ENCODE measurements around the gene CAPN2. TPM values are rescaled to one million over a fixed set of nuclear protein-coding genes. Genes with fewer than 3 reads are reported as not detected.
A peak's percentile ranks its signal among the peaks of the same experiment; 100 is the strongest.

Gene CAPN2
- total RNA-seq, 1 donor from 2014 or later = 391 TPM

- Histone ChIP-seq H3K36me3 (ENCODE audit: insufficient read depth, low read length) (no peaks in the 10 kb centered on the region), H3K4me1 (ENCODE audit: insufficient read depth, low read length) (peaks cover 69% of the 10 kb centered on the region), H3K27ac (ENCODE audit: low read depth, low read length) (peak overlapping the region; percentile 96), H3K4me3 (ENCODE audit: insufficient read depth, low read depth, low read length) (peak overlapping the region; percentile 37), H3K27me3 (ENCODE audit: insufficient read depth, low read length) (no peaks in the 10 kb centered on the region), H4K20me1 (ENCODE audit: insufficient read depth, low read length) (no peaks in the 10 kb centered on the region), H3K9me3 (ENCODE audit: insufficient read depth, low read depth, low read length) (no peaks in the 10 kb centered on the region), H3K79me2 (ENCODE audit: insufficient read depth, low read length) (peaks cover 22% of the 10 kb centered on the region), H3K9ac (ENCODE audit: low read length) (peak overlapping the region; percentile 77), H3K4me2 (ENCODE audit: low read length) (peak overlapping the region; percentile 83), H2AFZ (ENCODE audit: low read depth, low read length) (no peak overlapping the region)
- TF ChIP-seq EZH2 (IDR thresholded peaks at IDR 0.05; ENCODE audit: insufficient read depth, low read length) (no peak), CTCF (IDR thresholded peaks at IDR 0.05; ENCODE audit: insufficient read depth, low read depth, low read length) (no peak)
- DNase-seq (ENCODE audit: low read depth) = peak; percentile 100
- peak; percentile 84 for FAIRE-seq
- no peaks in the 10 kb centered on the region for H3K9me3 Mint-ChIP-seq (ENCODE audit: unreplicated experiment)
- peak overlapping the region; percentile 93 for H3K27ac Mint-ChIP-seq (ENCODE audit: unreplicated experiment)
- H3K4me1 Mint-ChIP-seq (ENCODE audit: low read depth, unreplicated experiment) = peaks cover 57% of the 10 kb centered on the region
- no peaks in the 10 kb centered on the region for H3K27me3 Mint-ChIP-seq (ENCODE audit: low read depth, unreplicated experiment)
- peak overlapping the region; percentile 78 for H3K4me3 Mint-ChIP-seq (ENCODE audit: unreplicated experiment)
- H3K36me3 Mint-ChIP-seq (ENCODE audit: low read depth, unreplicated experiment) = no peaks in the 10 kb centered on the region
Observed at GRCh38 chr1:223707256-223708000, 4.9 kb upstream of the CAPN2 start.

- no peaks in the 10 kb centered on the region for H4K20me1 ChIP-seq (ENCODE audit: insufficient read depth, low read length)
- peak overlapping the region; percentile 77 for H3K9ac ChIP-seq (ENCODE audit: low read length)
- H3K4me3 Mint-ChIP-seq (ENCODE audit: unreplicated experiment) = peak overlapping the region; percentile 52
- H3K27ac Mint-ChIP-seq (ENCODE audit: unreplicated experiment) = peak overlapping the region; percentile 93
- H3K27me3 ChIP-seq (ENCODE audit: insufficient read depth, low read length) = no peaks in the 10 kb centered on the region
- H3K4me2 ChIP-seq (ENCODE audit: low read length) = peak overlapping the region; percentile 83
- DNase-seq (ENCODE audit: low read depth) = no peak
- peaks cover 53% of the 10 kb centered on the region for H3K4me1 Mint-ChIP-seq (ENCODE audit: low read depth, unreplicated experiment)
- no peak overlapping the region for H2AFZ ChIP-seq (ENCODE audit: low read depth, low read length)
- no peaks in the 10 kb centered on the region for H3K36me3 ChIP-seq (ENCODE audit: insufficient read depth, low read length)
- no peaks in the 10 kb centered on the region for H3K27me3 Mint-ChIP-seq (ENCODE audit: low read depth, unreplicated experiment)
- no peak for FAIRE-seq
- peak overlapping the region; percentile 96 for H3K27ac ChIP-seq (ENCODE audit: low read depth, low read length)
- no peaks in the 10 kb centered on the region for H3K9me3 Mint-ChIP-seq (ENCODE audit: unreplicated experiment)
- peaks cover 63% of the 10 kb centered on the region for H3K4me1 ChIP-seq (ENCODE audit: insufficient read depth, low read length)
- H3K4me3 ChIP-seq (ENCODE audit: insufficient read depth, low read depth, low read length) = peak overlapping the region; percentile 37
- TF ChIP-seq CTCF (IDR thresholded peaks at IDR 0.05; ENCODE audit: insufficient read depth, low read depth, low read length) = no peak
- TF ChIP-seq EZH2 (IDR thresholded peaks at IDR 0.05; ENCODE audit: insufficient read depth, low read length) = no peak
- H3K36me3 Mint-ChIP-seq (ENCODE audit: low read depth, unreplicated experiment) = no peaks in the 10 kb centered on the region
- no peaks in the 10 kb centered on the region for H3K9me3 ChIP-seq (ENCODE audit: insufficient read depth, low read depth, low read length)
- peaks cover 22% of the 10 kb centered on the region for H3K79me2 ChIP-seq (ENCODE audit: insufficient read depth, low read length)
Observed at GRCh38 chr1:223708001-223708359, 4.4 kb upstream of the CAPN2 start.

- Histone ChIP-seq H3K9ac (ENCODE audit: low read length) (no peak overlapping the region), H3K4me2 (ENCODE audit: low read length) (no peak overlapping the region), H3K4me3 (ENCODE audit: insufficient read depth, low read depth, low read length) (no peak overlapping the region), H3K27ac (ENCODE audit: low read depth, low read length) (peak overlapping the region; percentile 13), H4K20me1 (ENCODE audit: insufficient read depth, low read length) (peaks cover 4% of the 10 kb centered on the region), H3K36me3 (ENCODE audit: insufficient read depth, low read length) (no peaks in the 10 kb centered on the region), H3K9me3 (ENCODE audit: insufficient read depth, low read depth, low read length) (no peaks in the 10 kb centered on the region), H3K4me1 (ENCODE audit: insufficient read depth, low read length) (peaks cover 57% of the 10 kb centered on the region), H3K79me2 (ENCODE audit: insufficient read depth, low read length) (peaks cover 24% of the 10 kb centered on the region), H3K27me3 (ENCODE audit: insufficient read depth, low read length) (no peaks in the 10 kb centered on the region), H2AFZ (ENCODE audit: low read depth, low read length) (no peak overlapping the region)
- DNase-seq (ENCODE audit: low read depth) (no peak), FAIRE-seq (no peak)
- peaks cover 3% of the 10 kb centered on the region for H3K36me3 Mint-ChIP-seq (ENCODE audit: low read depth, unreplicated experiment)
- no peak overlapping the region for H3K4me3 Mint-ChIP-seq (ENCODE audit: unreplicated experiment)
- no peaks in the 10 kb centered on the region for H3K27me3 Mint-ChIP-seq (ENCODE audit: low read depth, unreplicated experiment)
- no peak for TF ChIP-seq CTCF (IDR thresholded peaks at IDR 0.05; ENCODE audit: insufficient read depth, low read depth, low read length)
- H3K9me3 Mint-ChIP-seq (ENCODE audit: unreplicated experiment) = no peaks in the 10 kb centered on the region
- peaks cover 52% of the 10 kb centered on the region for H3K4me1 Mint-ChIP-seq (ENCODE audit: low read depth, unreplicated experiment)
- H3K27ac Mint-ChIP-seq (ENCODE audit: unreplicated experiment) = peak overlapping the region; percentile 93
Observed at GRCh38 chr1:223708651-223709268, 3.6 kb upstream of the CAPN2 start.

All from astrocyte (in vitro differentiated cells and primary cell).